Measurements from ENCODE around the gene UBE2L6. TPM values are rescaled to one million over a fixed set of nuclear protein-coding genes. Genes with fewer than 3 reads are reported as not detected.

The UBE2L6 gene
- total RNA-seq, 3 donors from 2014 or later = 25.9 to 66.2 (median 48.1) TPM

- Histone ChIP-seq H3K27ac (no peak overlapping the region), H3K4me3 (no peak overlapping the region), H3K9me3 (no peaks in the 10 kb centered on the region), H3K36me3 (no peaks in the 10 kb centered on the region), H3K27me3 (no peaks in the 10 kb centered on the region), H3K4me1 (no peaks in the 10 kb centered on the region)
- no peak for TF ChIP-seq POLR2A (IDR thresholded peaks at IDR 0.05)
- TF ChIP-seq POLR2AphosphoS5 (IDR thresholded peaks at IDR 0.05) = no peak
- no peak for TF ChIP-seq CTCF (IDR thresholded peaks at IDR 0.05)
- no peak for DNase-seq (ENCODE audit: low spot score in 2 of 2)
- intact Hi-C loops (cut with DNase I; ENCODE audit: low total_unique reads) = no loop called here
These were observed 17.8 kb upstream of the UBE2L6 start for GRCh38 chr11:57585301-57585700.

- Histone ChIP-seq H3K27ac (no peak overlapping the region), H3K4me1 (no peaks in the 10 kb centered on the region), H3K36me3 (no peaks in the 10 kb centered on the region), H3K27me3 (no peaks in the 10 kb centered on the region), H3K4me3 (no peak overlapping the region), H3K9me3 (no peaks in the 10 kb centered on the region)
- no peak for DNase-seq (ENCODE audit: low spot score in 2 of 2)
- TF ChIP-seq POLR2A (IDR thresholded peaks at IDR 0.05) (no peak), POLR2AphosphoS5 (IDR thresholded peaks at IDR 0.05) (no peak), CTCF (IDR thresholded peaks at IDR 0.05) (no peak)
- intact Hi-C loops (cut with DNase I; ENCODE audit: low total_unique reads) = no loop called here
These were observed 16.9 kb upstream of the UBE2L6 start for GRCh38 chr11:57584341-57584740.

- H3K4me3 ChIP-seq = no peak overlapping the region
- no peaks in the 10 kb centered on the region for H3K36me3 ChIP-seq
- H3K27me3 ChIP-seq = no peaks in the 10 kb centered on the region
- no peaks in the 10 kb centered on the region for H3K9me3 ChIP-seq
- intact Hi-C loops (cut with DNase I; ENCODE audit: low total_unique reads) = no loop called here
- no peak overlapping the region for H3K27ac ChIP-seq
- no peak for DNase-seq (ENCODE audit: low spot score in 2 of 2)
- no peaks in the 10 kb centered on the region for H3K4me1 ChIP-seq
- TF ChIP-seq CTCF (IDR thresholded peaks at IDR 0.05) (no peak), POLR2AphosphoS5 (IDR thresholded peaks at IDR 0.05) (no peak), POLR2A (IDR thresholded peaks at IDR 0.05) (no peak)
These were observed 6.6 kb upstream of the UBE2L6 start for GRCh38 chr11:57574061-57574460.

GRCh38 chr11:57571606-57572005 lies 4.1 kb upstream of the UBE2L6 start:
- DNase-seq (ENCODE audit: low spot score in 2 of 2) = no peak

GRCh38 chr11:57568330-57568766 lies 876 bp upstream of the UBE2L6 start:
- Histone ChIP-seq H3K27me3 (no peaks in the 10 kb centered on the region), H3K27ac (peak overlapping the region; percentile 82 to 89), H3K4me1 (peaks cover 0 to 7% of the 10 kb centered on the region in 2 donors), H3K4me3 (peak overlapping the region; percentile 78 to 95 (median 85)), H3K36me3 (no peaks in the 10 kb centered on the region), H3K9me3 (no peaks in the 10 kb centered on the region)
- intact Hi-C loops (cut with DNase I; ENCODE audit: low total_unique reads) = loop anchor here (5.0 kb wide), 1 partner anchor 69 kb away; no protein-coding TSS in a partner anchor
- TF ChIP-seq POLR2AphosphoS5 (IDR thresholded peaks at IDR 0.05) = no peak
- TF ChIP-seq CTCF (IDR thresholded peaks at IDR 0.05) = peak in 2 of 3 donors; percentile 82 to 87
- no peak for TF ChIP-seq POLR2A (IDR thresholded peaks at IDR 0.05)
- DNase-seq (ENCODE audit: low spot score in 2 of 2) = no peak

More at GRCh38 chr11:57571606-57572005, 4.1 kb upstream of the UBE2L6 start:
- Histone ChIP-seq H3K4me3 (no peak overlapping the region), H3K27me3 (no peaks in the 10 kb centered on the region), H3K27ac (no peak overlapping the region), H3K36me3 (no peaks in the 10 kb centered on the region), H3K9me3 (no peaks in the 10 kb centered on the region), H3K4me1 (peaks cover 0 to 7% of the 10 kb centered on the region in 2 donors)
- intact Hi-C loops (cut with DNase I; ENCODE audit: low total_unique reads) = no loop called here
- TF ChIP-seq POLR2A (IDR thresholded peaks at IDR 0.05) (no peak), CTCF (IDR thresholded peaks at IDR 0.05) (no peak), POLR2AphosphoS5 (IDR thresholded peaks at IDR 0.05) (no peak)

All from breast epithelium (tissue), 4 donors.